HEK293T (cell line): ENCODE results near the gene MAPT.

Source experiments
- CTCF ChIA-PET: fragments of 350-600 bp; formaldehyde crosslinking; extraction: SDS; loops from one replicate; lab custom pipeline; 2021; ENCODE audit warnings: antibody characterized with exemption, inconsistent platforms; lab: Yijun Ruan, JAX
- POLR2A ChIA-PET: fragments of 350-600 bp; formaldehyde crosslinking; extraction: SDS; loops from one replicate; lab custom pipeline; 2020; ENCODE audit warnings: antibody characterized with exemption, inconsistent platforms; lab: Yijun Ruan, JAX
- DNase-seq: peaks from one replicate; pipeline ENCODE4 v3.0.0; 2012; ENCODE audit warnings: mixed read lengths; ENCODE audit errors: extremely low spot score
- ARNT ChIP-seq: fragments of 450-650 bp; IDR thresholded peaks from 2 replicates; pipeline ENCODE4 v1.6.1; 2017; ENCODE audit warnings: mild to moderate bottlenecking
- BHLHE40 ChIP-seq: fragments of 450-650 bp; IDR thresholded peaks from 2 replicates; pipeline ENCODE4 v1.6.1; 2016; ENCODE audit warnings: mild to moderate bottlenecking, moderate library complexity, borderline replicate concordance
- CTBP1 ChIP-seq: fragments of 450-650 bp; IDR thresholded peaks from 2 replicates; pipeline ENCODE4 v1.6.1; 2016; ENCODE audit warnings: borderline replicate concordance
- ELF4 ChIP-seq: fragments of 450-650 bp; IDR thresholded peaks from 2 replicates; pipeline ENCODE4 v1.6.1; 2017; ENCODE audit warnings: antibody characterized with exemption
- FOXA1 ChIP-seq: fragments of 450-650 bp; IDR thresholded peaks from 2 replicates; pipeline ENCODE4 v1.6.1; 2016; ENCODE audit warnings: mild to moderate bottlenecking
- FOXK2 ChIP-seq: fragments of 450-650 bp; IDR thresholded peaks from 2 replicates; pipeline ENCODE4 v1.6.1; 2016; ENCODE audit warnings: mild to moderate bottlenecking
- FOXM1 ChIP-seq: fragments of 450-650 bp; IDR thresholded peaks from 2 replicates; pipeline ENCODE4 v1.6.1; 2017; ENCODE audit warnings: mild to moderate bottlenecking, borderline replicate concordance
- HDGF ChIP-seq: fragments of 450-650 bp; IDR thresholded peaks from 2 replicates; pipeline ENCODE4 v1.6.1; 2017; ENCODE audit warnings: antibody characterized with exemption, borderline replicate concordance
- L3MBTL2 ChIP-seq: fragments of 450-650 bp; conservative IDR thresholded peaks from 2 replicates; pipeline ENCODE4 v1.6.1; 2016; ENCODE audit warnings: mild to moderate bottlenecking
- LEF1 ChIP-seq: fragments of 450-650 bp; IDR thresholded peaks from 2 replicates; pipeline ENCODE4 v1.6.1; 2017; ENCODE audit warnings: mild to moderate bottlenecking, borderline replicate concordance
- NFRKB ChIP-seq: fragments of 450-650 bp; IDR thresholded peaks from 2 replicates; pipeline ENCODE4 v1.6.1; 2016; ENCODE audit warnings: mild to moderate bottlenecking, moderate library complexity
- PKNOX1 ChIP-seq: fragments of 450-650 bp; IDR thresholded peaks from 2 replicates; pipeline ENCODE4 v1.6.1; 2016
- SP1 ChIP-seq: fragments of 450-650 bp; IDR thresholded peaks from 2 replicates; pipeline ENCODE4 v1.6.1; 2017
- SUZ12 ChIP-seq: fragments of 450-650 bp; IDR thresholded peaks from 2 replicates; pipeline ENCODE4 v1.6.1; 2016; ENCODE audit warnings: mild to moderate bottlenecking
- TARDBP ChIP-seq: fragments of 450-650 bp; IDR thresholded peaks from 2 replicates; pipeline ENCODE4 v1.6.1; 2016
- ZNF384 ChIP-seq: fragments of 450-650 bp; IDR thresholded peaks from 2 replicates; pipeline ENCODE4 v1.6.1; 2016

The MAPT gene

GRCh38 chr17:45846646-45847045, 47.7 kb upstream of the MAPT start:
- TF ChIP-seq HDGF, result no peak
- no peak for TF ChIP-seq SUZ12
- TF ChIP-seq PKNOX1, result no peak
- TF ChIP-seq BHLHE40, result no peak
- TF ChIP-seq LEF1, result no peak
- no peak for TF ChIP-seq ARNT
- TF ChIP-seq ZNF384, result no peak
- TF ChIP-seq FOXM1, result no peak
- CTCF ChIA-PET, result interaction anchor here (0.7 to 1.0 kb wide), 2 partner anchors 105 to 180 kb away, joined by 3 read pairs; no protein-coding TSS in a partner anchor
- DNase-seq, result no peak
- POLR2A ChIA-PET, result no interaction called here

GRCh38 chr17:45847101-45847500, 47.3 kb upstream of the MAPT start:
- ChIA-PET CTCF (interaction anchor here (0.7 to 1.0 kb wide), 2 partner anchors 105 to 181 kb away, joined by 3 read pairs; no protein-coding TSS in a partner anchor), POLR2A (no interaction called here)
- TF ChIP-seq SUZ12 (no peak), SP1 (no peak), FOXM1 (no peak), FOXA1 (no peak), ARNT (no peak), CTBP1 (no peak), ZNF384 (no peak), HDGF (no peak), BHLHE40 (no peak), LEF1 (no peak), TARDBP (no peak), PKNOX1 (no peak), NFRKB (no peak), FOXK2 (no peak), L3MBTL2 (no peak), ELF4 (no peak)

GRCh38 chr17:45847747-45848146, 46.6 kb upstream of the MAPT start:
- CTCF ChIA-PET, result no interaction called here

More at GRCh38 chr17:45847101-45847500, 47.3 kb upstream of the MAPT start:
- DNase-seq, result no peak

GRCh38 chr17:45848405-45848804, 45.9 kb upstream of the MAPT start:
- ChIA-PET POLR2A (no interaction called here), CTCF (interaction anchor here (1.0 to 2.1 kb wide), 2 partner anchors 17 to 200 kb away, joined by 3 to 6 read pairs; no protein-coding TSS in a partner anchor)
- DNase-seq, result no peak
- no peak for TF ChIP-seq FOXM1
- TF ChIP-seq ARNT, result no peak
- TF ChIP-seq ZNF384, result no peak

More at GRCh38 chr17:45847747-45848146, 46.6 kb upstream of the MAPT start:
- TF ChIP-seq SP1 (no peak), CTBP1 (no peak), FOXK2 (no peak), NFRKB (no peak), ELF4 (no peak), FOXA1 (no peak), SUZ12 (no peak), LEF1 (no peak), TARDBP (no peak), ARNT (no peak), HDGF (no peak), L3MBTL2 (no peak), FOXM1 (no peak), ZNF384 (no peak), BHLHE40 (no peak), PKNOX1 (no peak)
- no peak for DNase-seq
- POLR2A ChIA-PET, result no interaction called here

- CTCF ChIA-PET, result interaction anchor here (1.0 to 2.1 kb wide), 3 partner anchors 17 to 209 kb away, joined by 3 to 6 read pairs (median 4); no protein-coding TSS in a partner anchor
- POLR2A ChIA-PET, result interaction anchor here (0.6 kb wide), 1 partner anchor 720 kb away, joined by 3 read pairs; no protein-coding TSS in a partner anchor
- DNase-seq, result no peak
- TF ChIP-seq HDGF, result no peak
- TF ChIP-seq TARDBP, result no peak
- TF ChIP-seq CTBP1, result no peak
- no peak for TF ChIP-seq ARNT
- TF ChIP-seq LEF1, result no peak
- TF ChIP-seq FOXA1, result no peak
- no peak for TF ChIP-seq PKNOX1
- no peak for TF ChIP-seq ZNF384
- TF ChIP-seq L3MBTL2, result no peak
- TF ChIP-seq FOXK2, result no peak
- no peak for TF ChIP-seq SUZ12
- no peak for TF ChIP-seq ELF4
- no peak for TF ChIP-seq NFRKB
- no peak for TF ChIP-seq BHLHE40
- TF ChIP-seq SP1, result no peak
- TF ChIP-seq FOXM1, result no peak
These were observed 45.4 kb upstream of the MAPT start for GRCh38 chr17:45848868-45849535.
